ENCODE measurements around the gene EFCAB14. TPM values are rescaled to one million over a fixed set of nuclear protein-coding genes. Genes with fewer than 3 reads are reported as not detected.

Gene EFCAB14
- total RNA-seq, 1 experiment from 2014 or later: 52.5 TPM

GRCh38 chr1:46675549-46676314, 43.2 kb downstream of the EFCAB14 start:
- Histone ChIP-seq H4K20me1 (ENCODE audit: insufficient read depth) (no peaks in the 10 kb centered on the region), H3K27me3 (ENCODE audit: insufficient read depth, low read length) (no peaks in the 10 kb centered on the region), H3K9me2 (ENCODE audit: insufficient read depth) (no peaks in the 10 kb centered on the region), H3K9me3 (ENCODE audit: control insufficient read depth in 1 of 2, insufficient read depth in 1 of 2, low read depth in 1 of 2, low read length in 2 of 2) (no peaks in the 10 kb centered on the region), H3K4me1 (ENCODE audit: control insufficient read depth in 1 of 2, insufficient read depth in 2 of 2, low read length in 2 of 2) (no peaks in the 10 kb centered on the region; a peak in 1 of 4 replicates), H2AFZ (ENCODE audit: low read depth, low read length, poor library complexity, severe bottlenecking) (no peak overlapping the region), H3K4me3 (replicated peaks in 1 of 2; ENCODE audit: low read depth in 1 of 2, low read length in 2 of 2) (no peak overlapping the region), H3K36me3 (ENCODE audit: control insufficient read depth in 1 of 2, insufficient read depth in 2 of 2, low read length in 2 of 2) (peaks cover 6 to 18% of the 10 kb centered on the region in 2 experiments; a peak in 3 of 4 replicates), H3K79me2 (ENCODE audit: insufficient read depth, low read length) (no peaks in the 10 kb centered on the region), H3K9ac (ENCODE audit: low read length) (no peak overlapping the region), H3K27ac (ENCODE audit: low read depth, low read length) (no peak overlapping the region), H3K4me2 (ENCODE audit: low read length) (no peak overlapping the region)
- POLR2A ChIA-PET: no interaction called here
- RAD21 ChIA-PET (ENCODE audit: low non-redundant PET in 1 of 2, low total read pairs in 2 of 2, uncharacterized antibody in 2 of 2, unreplicated experiment in 2 of 2): no interaction called here
- DNase-seq (ENCODE audit: low read depth, low spot score): no peak
- CTCF ChIA-PET: no interaction called here
- intact Hi-C loops (cut with micrococcal nuclease): no loop called here
- no TSS peak for BruUV-seq (replicated peaks)
- no peak for ATAC-seq
- TF ChIP-seq TCF7L2 (IDR thresholded peaks at IDR 0.05; ENCODE audit: borderline replicate concordance, extremely low read depth, insufficient read depth, insufficient read length): no peak
- no peak for TF ChIP-seq POLR2AphosphoS5 (IDR thresholded peaks at IDR 0.05; ENCODE audit: low read depth, low read length)
- no peak for TF ChIP-seq JUND (IDR thresholded peaks at IDR 0.05)
- no peak for TF ChIP-seq EZH2phosphoT487 (IDR thresholded peaks at IDR 0.05; ENCODE audit: borderline replicate concordance)
- no peak for TF ChIP-seq CBX3 (IDR thresholded peaks at IDR 0.05; ENCODE audit: low read depth)
- no peak for TF ChIP-seq SP1 (IDR thresholded peaks at IDR 0.05; ENCODE audit: low read depth)
- no peak for TF ChIP-seq ZFX (IDR thresholded peaks at IDR 0.05)
- no peak for TF ChIP-seq ELF1 (IDR thresholded peaks at IDR 0.05; ENCODE audit: borderline replicate concordance, low read depth)
- no peak for TF ChIP-seq CTCF (IDR thresholded peaks at IDR 0.05 in 2 of 3, conservative IDR thresholded peaks at IDR 0.05 in 1 of 3; ENCODE audit: borderline replicate concordance in 1 of 3, insufficient read depth in 1 of 3, low read depth in 2 of 3, low read length in 2 of 3)
- TF ChIP-seq EGR1 (IDR thresholded peaks at IDR 0.05; ENCODE audit: low read depth): no peak
- no peak for TF ChIP-seq YY1 (IDR thresholded peaks at IDR 0.05; ENCODE audit: extremely low read depth, insufficient replicate concordance, low read depth, low read length)
- no peak for TF ChIP-seq ZBTB33 (IDR thresholded peaks at IDR 0.05; ENCODE audit: extremely low read depth, insufficient replicate concordance, low read length)
- no peak for TF ChIP-seq SIN3A (IDR thresholded peaks at IDR 0.05; ENCODE audit: low read depth)
- TF ChIP-seq MAX (IDR thresholded peaks at IDR 0.05): no peak
- TF ChIP-seq ZNF274 (IDR thresholded peaks at IDR 0.05; ENCODE audit: low read depth, low read length): no peak
- no peak for TF ChIP-seq REST (IDR thresholded peaks at IDR 0.05; ENCODE audit: low read depth)
